PC-9 (cell line): ENCODE results near the gene CIDEA. TPM values are rescaled to one million over a fixed set of nuclear protein-coding genes. Genes with fewer than 3 reads are reported as not detected.

Source experiments
- BruUV-seq: library from RNA; stranded (reverse); fragments of 400-500 nt; replicated peaks from 2 replicates; lab custom pipeline; 2021; lab: Mats Ljungman, UMichigan
- CTCF ChIA-PET: fragments of 300-600 bp; sonication (Branson Sonifier 250); formaldehyde crosslinking; loops from one replicate; lab custom pipeline; 2022; ENCODE audit warnings: antibody characterized with exemption; lab: Charles Lee
- POLR2A ChIA-PET: fragments of 300-600 bp; sonication (Branson Sonifier 250); formaldehyde crosslinking; loops from one replicate; lab custom pipeline; 2022; ENCODE audit warnings: antibody characterized with exemption; ENCODE audit not compliant: unreplicated experiment; lab: Charles Lee
- DNase-seq, 2 experiments: peaks; one replicate each; pipeline versions ENCODE4 v3.0.0 to v3.0.0-alpha.2; 2015 to 2022; ENCODE audit warnings: mixed read lengths in 1 of 2
- H2AFZ ChIP-seq: fragments of 200-600 bp; sonication (generic); 2 replicates; pipeline ENCODE4 v1.8.1; 2017; ENCODE audit warnings: antibody characterized with exemption
- H3F3A ChIP-seq: fragments of 200-600 bp; sonication (generic); 2 replicates; pipeline ENCODE4 v1.8.1; 2017; ENCODE audit warnings: antibody characterized with exemption, mild to moderate bottlenecking, low read depth; ENCODE audit not compliant: insufficient read depth
- H3K27ac ChIP-seq: fragments of 200-600 bp; sonication (generic); 2 replicates; pipeline ENCODE4 v1.6.1; 2016; ENCODE audit warnings: mixed run types
- H3K27me3 ChIP-seq: fragments of 200-600 bp; sonication (generic); 2 replicates; pipeline ENCODE4 v1.6.1; 2016; ENCODE audit warnings: low read depth, mixed run types; ENCODE audit not compliant: insufficient read depth
- H3K36me3 ChIP-seq: fragments of 200-600 bp; sonication (generic); 2 replicates; pipeline ENCODE4 v1.6.1; 2016; ENCODE audit warnings: low read depth, mixed run types
- H3K4me1 ChIP-seq: fragments of 200-600 bp; sonication (generic); replicated peaks from 2 replicates; pipeline ENCODE4 v1.6.1; 2016; ENCODE audit warnings: mixed run types; ENCODE audit not compliant: insufficient read depth
- H3K4me2 ChIP-seq: fragments of 200-600 bp; sonication (generic); 2 replicates; pipeline ENCODE4 v1.6.1; 2017; ENCODE audit warnings: mixed run types
- H3K4me3 ChIP-seq: fragments of 200-600 bp; sonication (generic); 2 replicates; pipeline ENCODE4 v1.6.1; 2016; ENCODE audit warnings: mixed run types
- H3K79me2 ChIP-seq: fragments of 200-600 bp; sonication (generic); 2 replicates; pipeline ENCODE4 v1.6.1; 2017; ENCODE audit warnings: low read depth, mixed run types
- H3K9me2 ChIP-seq: fragments of 200-600 bp; sonication (generic); 2 replicates; pipeline ENCODE4 v1.8.1; 2017; ENCODE audit warnings: mild to moderate bottlenecking; ENCODE audit not compliant: insufficient read depth
- H3K9me3 ChIP-seq: fragments of 200-600 bp; sonication (generic); 2 replicates; pipeline ENCODE4 v1.8.1; 2016; ENCODE audit warnings: low read depth; ENCODE audit not compliant: insufficient read depth
- H4K20me1 ChIP-seq: fragments of 200-600 bp; sonication (generic); 2 replicates; pipeline ENCODE4 v1.8.1; 2017; ENCODE audit not compliant: insufficient read depth
- EZH2 ChIP-seq: fragments of 200-600 bp; sonication (generic); IDR thresholded peaks from 2 replicates; pipeline ENCODE4 v1.8.0; 2017; ENCODE audit warnings: antibody characterized with exemption, low read depth
- intact Hi-C: fragments of 100-400 bp; cut with micrococcal nuclease; formaldehyde crosslinking; loops from one replicate; pipeline ENCODE4 v1.10.0; 2022; ENCODE audit not compliant: unreplicated experiment
- total RNA-seq: library from RNA; stranded (reverse); gene quantifications from 2 replicates; pipeline ENCODE4 v1.2.3, GENCODE V29; 2021
- TF ChIP-seq, protein P1 (sequence below): fragments of 200-600 bp; sonication (generic); conservative IDR thresholded peaks from 2 replicates; pipeline ENCODE4 v1.6.1; 2017; ENCODE audit warnings: mixed run types, antibody characterized with exemption, mild to moderate bottlenecking, moderate library complexity

CIDEA gene
- total RNA-seq, 1 experiment from 2014 or later = not detected

DNA sequence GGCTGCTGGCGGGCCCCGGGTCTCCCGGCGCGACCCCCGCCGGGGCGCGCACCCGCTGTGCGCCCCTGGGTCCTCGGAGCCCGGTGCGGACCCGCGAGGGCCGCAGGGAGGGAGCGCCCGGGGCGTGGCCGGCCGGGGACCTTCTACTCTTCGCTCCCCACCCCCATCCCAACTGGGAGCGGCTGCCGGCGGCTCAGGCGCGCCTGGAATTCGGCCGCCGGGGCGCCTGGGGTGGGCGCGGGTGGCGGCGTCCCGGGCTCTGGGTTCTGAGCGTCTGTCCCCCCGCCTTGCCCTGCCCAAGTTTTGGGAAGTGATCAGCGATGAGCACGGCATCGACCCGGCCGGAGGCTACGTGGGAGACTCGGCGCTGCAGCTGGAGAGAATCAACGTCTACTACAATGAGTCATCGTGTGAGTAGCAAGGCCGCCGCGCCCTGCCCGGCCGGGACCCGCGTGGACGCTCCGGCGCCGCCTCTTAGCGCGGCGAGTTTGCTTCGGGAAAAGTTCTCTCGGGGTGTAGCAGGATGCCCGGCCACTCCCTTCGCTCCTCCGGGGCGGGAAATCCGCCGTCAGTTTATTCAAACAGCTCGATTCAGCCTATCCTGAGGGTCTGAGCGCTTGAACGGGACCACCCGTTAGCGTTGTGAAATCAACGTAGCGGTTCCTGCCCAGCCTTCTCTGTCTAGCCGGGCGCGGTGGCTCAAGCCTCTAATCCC, 54.4 kb downstream of the CIDEA start:
- ChIA-PET POLR2A (interaction anchor here (0.7 to 1.0 kb wide), 2 partner anchors 21 to 67 kb away, joined by 3 to 4 read pairs; no protein-coding TSS in a partner anchor), CTCF (interaction anchor here (1.0 kb wide), 1 partner anchor 36 kb away, joined by 4 read pairs; no protein-coding TSS in a partner anchor)
- peaks cover 4% of the 10 kb centered on the region; the same call in 1 of the 2 replicates for H3K9me3 ChIP-seq
- H3K27ac ChIP-seq = no peak overlapping the region
- TF ChIP-seq, protein P1, sequence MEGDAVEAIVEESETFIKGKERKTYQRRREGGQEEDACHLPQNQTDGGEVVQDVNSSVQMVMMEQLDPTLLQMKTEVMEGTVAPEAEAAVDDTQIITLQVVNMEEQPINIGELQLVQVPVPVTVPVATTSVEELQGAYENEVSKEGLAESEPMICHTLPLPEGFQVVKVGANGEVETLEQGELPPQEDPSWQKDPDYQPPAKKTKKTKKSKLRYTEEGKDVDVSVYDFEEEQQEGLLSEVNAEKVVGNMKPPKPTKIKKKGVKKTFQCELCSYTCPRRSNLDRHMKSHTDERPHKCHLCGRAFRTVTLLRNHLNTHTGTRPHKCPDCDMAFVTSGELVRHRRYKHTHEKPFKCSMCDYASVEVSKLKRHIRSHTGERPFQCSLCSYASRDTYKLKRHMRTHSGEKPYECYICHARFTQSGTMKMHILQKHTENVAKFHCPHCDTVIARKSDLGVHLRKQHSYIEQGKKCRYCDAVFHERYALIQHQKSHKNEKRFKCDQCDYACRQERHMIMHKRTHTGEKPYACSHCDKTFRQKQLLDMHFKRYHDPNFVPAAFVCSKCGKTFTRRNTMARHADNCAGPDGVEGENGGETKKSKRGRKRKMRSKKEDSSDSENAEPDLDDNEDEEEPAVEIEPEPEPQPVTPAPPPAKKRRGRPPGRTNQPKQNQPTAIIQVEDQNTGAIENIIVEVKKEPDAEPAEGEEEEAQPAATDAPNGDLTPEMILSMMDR = no peak
- TF ChIP-seq EZH2 = no peak
- H3K79me2 ChIP-seq = no peaks in the 10 kb centered on the region
- BruUV-seq = no TSS peak
- peak overlapping the region; percentile 87 for H3K4me3 ChIP-seq
- intact Hi-C loops = loop anchor here (1.0 kb wide), 1 partner anchor 20 kb away; no protein-coding TSS in a partner anchor
- H3K36me3 ChIP-seq = no peaks in the 10 kb centered on the region
- H4K20me1 ChIP-seq = no peaks in the 10 kb centered on the region
- DNase-seq = peak; percentile 37 to 75
- 0 out of 2 replicates have a peak, but pooled peaks cover 6% of the 10 kb centered on the region for H3K4me1 ChIP-seq
- no peaks in the 10 kb centered on the region for H3K27me3 ChIP-seq
- H2AFZ ChIP-seq = peak overlapping the region; percentile 88
- peak overlapping the region; percentile 80 for H3K4me2 ChIP-seq
- peaks cover 4% of the 10 kb centered on the region; the same call in 1 of the 2 replicates for H3F3A ChIP-seq
- no peaks in the 10 kb centered on the region for H3K9me2 ChIP-seq

DNA sequence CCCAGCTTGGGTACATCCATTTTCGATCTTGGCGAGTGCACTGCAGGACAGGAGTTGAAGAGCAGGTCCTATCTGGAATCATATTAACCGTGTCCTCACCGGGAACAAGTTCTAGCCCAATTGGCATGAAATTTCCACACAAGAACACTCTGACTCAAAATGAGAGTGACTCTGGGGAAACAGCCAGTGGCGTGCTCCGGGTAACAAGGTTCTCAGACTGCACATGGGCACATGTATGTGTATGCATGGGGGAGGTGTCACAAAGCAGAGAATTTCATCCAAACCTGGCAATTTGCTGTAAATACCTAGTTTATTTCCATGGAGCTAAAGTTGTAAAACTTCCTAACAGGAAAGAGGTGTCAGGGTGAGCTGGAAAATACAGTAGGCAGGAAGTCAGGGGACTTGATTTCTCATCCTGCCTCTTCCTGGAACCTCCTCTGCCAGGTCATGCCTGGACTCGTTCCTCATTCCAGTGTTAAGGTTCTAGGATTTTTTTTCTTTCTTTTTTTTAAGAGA, 55.6 kb downstream of the CIDEA start:
- TSS peak; percentile 42 for BruUV-seq
- H3K79me2 ChIP-seq = no peaks in the 10 kb centered on the region
- intact Hi-C loops = no loop called here

DNA sequence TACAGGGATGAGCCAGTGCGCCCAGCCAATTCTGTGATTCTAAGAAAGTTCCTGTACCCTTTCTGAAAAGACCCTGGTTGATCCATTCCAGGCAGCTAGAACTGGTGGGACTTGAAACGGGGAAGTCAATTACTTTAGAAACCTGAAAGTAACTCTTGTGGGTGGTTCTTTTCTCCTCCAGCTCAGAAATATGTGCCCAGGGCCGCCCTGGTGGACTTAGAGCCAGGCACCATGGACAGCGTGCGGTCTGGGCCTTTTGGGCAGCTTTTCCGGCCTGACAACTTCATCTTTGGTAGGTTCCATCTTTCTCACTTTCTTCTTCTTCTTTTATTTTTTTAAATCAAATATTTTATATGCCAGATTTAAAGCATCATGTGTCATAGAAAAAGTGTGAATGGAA, 56.6 kb downstream of the CIDEA start:
- Histone ChIP-seq H2AFZ (no peak overlapping the region), H3K4me1 (0 out of 2 replicates have a peak, but pooled peaks cover 6% of the 10 kb centered on the region), H3K9me2 (no peaks in the 10 kb centered on the region), H3K79me2 (no peaks in the 10 kb centered on the region), H3K9me3 (peaks cover 4% of the 10 kb centered on the region; the same call in 1 of the 2 replicates), H3F3A (peaks cover 4% of the 10 kb centered on the region; the same call in 1 of the 2 replicates), H3K36me3 (no peaks in the 10 kb centered on the region), H3K4me2 (no peak overlapping the region), H4K20me1 (no peaks in the 10 kb centered on the region), H3K27me3 (no peaks in the 10 kb centered on the region), H3K4me3 (no peak overlapping the region), H3K27ac (no peak overlapping the region)
- TF ChIP-seq, protein P1 = no peak
- TF ChIP-seq EZH2 = no peak
- no peak for DNase-seq
- intact Hi-C loops = no loop called here
- CTCF ChIA-PET = no interaction called here
- POLR2A ChIA-PET = no interaction called here
- BruUV-seq = no TSS peak

More for the DNA sequence above, 55.6 kb downstream of the CIDEA start:
- Histone ChIP-seq H3K36me3 (no peaks in the 10 kb centered on the region), H3K9me3 (peaks cover 4% of the 10 kb centered on the region; the same call in 1 of the 2 replicates), H3K27ac (no peak overlapping the region), H3K9me2 (no peaks in the 10 kb centered on the region), H3K27me3 (no peaks in the 10 kb centered on the region), H2AFZ (no peak overlapping the region), H4K20me1 (no peaks in the 10 kb centered on the region), H3K4me3 (no peak overlapping the region), H3F3A (peaks cover 4% of the 10 kb centered on the region; the same call in 1 of the 2 replicates), H3K4me1 (0 out of 2 replicates have a peak, but pooled peaks cover 6% of the 10 kb centered on the region), H3K4me2 (no peak overlapping the region; the same call in 1 of the 2 replicates)
- DNase-seq = no peak
- ChIA-PET CTCF (interaction anchor here (0.6 kb wide), 1 partner anchor 268 kb away, joined by 5 read pairs; no protein-coding TSS in a partner anchor), POLR2A (interaction anchor here (0.6 kb wide), 1 partner anchor 487 kb away, joined by 3 read pairs; no protein-coding TSS in a partner anchor)
- TF ChIP-seq, protein P1 = no peak
- TF ChIP-seq EZH2 = no peak
